NCI-H1417 treated with DMSO at 0.1 percent for 48 hours (cell line): ENCODE results near the gene TEX11.
"Not testable (repeated sequence)": the region's sequence is repeated elsewhere in the genome, so short reads cannot be mapped to it uniquely, and the experiment has no call there.

Source experiments
- DNase-seq: peaks from one replicate; lab custom pipeline; 2025; lab: John Stamatoyannopoulos, UW

The TEX11 gene

DNA sequence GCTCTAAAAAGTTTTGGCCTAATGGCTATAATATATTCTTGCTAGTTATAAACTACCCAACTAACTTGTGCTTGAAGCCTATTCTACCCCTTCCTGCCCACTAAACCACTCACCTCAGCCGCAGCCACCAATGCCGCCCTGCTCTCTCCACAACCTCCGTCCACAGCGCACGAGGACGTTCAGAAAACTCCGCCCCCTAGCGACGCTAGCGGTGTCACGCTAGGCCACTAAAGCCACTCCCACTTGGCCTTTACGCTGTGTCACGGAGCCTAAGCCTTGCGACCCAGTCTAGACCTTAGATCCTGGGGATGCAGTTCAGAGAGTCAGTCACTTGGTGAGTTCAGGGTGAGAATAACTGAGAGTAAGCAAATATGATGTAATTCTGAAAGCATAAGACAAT is at the start of gene TEX11:
TEX11 (minus strand) TSS at position 171 of the 400 bp plus-strand sequence. CDS start 922 bp downstream, outside the sequence.
- DNase-seq, result no peak

DNA sequence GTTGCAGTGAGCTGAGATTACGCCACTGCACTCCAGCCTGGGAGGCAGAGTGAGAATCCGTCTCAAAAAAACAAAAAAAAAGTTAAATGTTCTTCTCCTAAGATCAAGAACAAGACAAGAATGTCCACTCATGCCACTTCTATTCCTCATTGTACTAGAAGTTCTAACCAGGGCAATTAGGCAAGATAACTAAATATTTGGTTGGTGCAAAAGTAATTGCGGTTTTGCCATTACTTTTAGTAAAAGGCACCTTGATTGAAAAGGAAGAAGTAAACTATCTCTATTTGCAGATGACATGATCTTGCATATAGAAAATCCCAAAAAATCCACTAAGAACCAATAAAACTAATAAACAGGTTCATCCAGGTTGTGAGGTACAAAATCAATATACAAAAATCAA is 46.4 kb upstream of the TEX11 start:
- no peak for DNase-seq

DNA sequence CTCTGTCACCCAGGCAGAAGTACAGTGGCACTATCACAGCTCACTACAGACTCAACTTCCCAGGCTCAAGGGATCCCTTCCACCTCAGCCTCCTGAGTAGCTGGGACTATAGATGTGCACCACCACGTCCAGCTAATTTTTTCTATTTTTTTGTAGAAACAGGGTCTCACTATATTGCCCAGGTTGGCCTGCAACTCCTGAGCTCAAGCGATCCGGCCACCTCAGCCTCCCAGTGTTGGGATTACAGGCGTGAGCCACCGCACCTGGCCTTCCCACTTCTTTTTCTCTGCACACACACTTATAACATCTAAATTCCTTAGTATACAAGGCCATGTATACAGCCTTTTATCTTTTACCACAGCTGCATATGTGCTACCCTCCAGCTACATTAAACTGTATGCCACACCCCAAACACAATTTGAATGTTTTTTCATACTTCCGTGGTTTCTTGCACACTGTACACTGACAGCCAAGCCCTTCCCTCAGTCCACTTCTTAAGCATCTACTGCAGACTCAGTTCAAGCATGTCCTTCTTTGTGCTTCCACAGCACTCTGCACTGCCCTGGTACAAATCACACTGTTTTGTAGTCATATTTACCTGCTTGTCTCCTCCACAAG is 15.9 kb upstream of the TEX11 start:
- no peak for DNase-seq

DNA sequence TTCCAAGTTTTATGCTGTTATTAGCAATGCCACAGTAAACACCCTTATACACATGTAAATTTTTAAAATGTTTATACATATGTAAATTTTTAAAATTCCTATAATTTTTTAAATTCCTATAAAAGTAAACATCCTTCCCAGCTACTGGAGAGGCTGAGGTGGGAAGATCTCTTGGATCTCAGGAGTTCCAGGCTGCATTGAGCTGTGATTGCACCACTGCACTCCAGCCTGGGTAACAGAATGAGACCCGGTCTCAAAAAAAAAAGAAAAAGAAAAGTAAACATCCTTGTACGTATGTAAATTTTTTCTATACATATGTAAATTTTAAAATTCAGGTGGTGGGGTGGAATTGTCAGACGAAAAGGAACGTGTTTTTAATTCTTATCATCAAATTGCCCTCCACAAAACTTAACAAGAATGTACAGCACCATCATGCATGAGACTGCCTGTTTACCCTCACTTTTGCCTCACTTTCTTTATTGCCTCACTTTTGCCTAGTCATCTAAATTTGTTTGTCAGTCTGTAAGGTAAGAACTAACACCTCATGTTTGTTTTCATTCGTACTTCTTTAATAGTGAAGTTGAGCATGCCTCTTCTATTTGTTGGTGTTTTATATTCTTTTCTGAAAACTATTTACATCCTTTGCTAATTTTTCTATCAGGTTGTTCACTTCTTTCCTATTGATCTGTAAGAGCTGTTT is 14.4 kb upstream of the TEX11 start:
- no peak for DNase-seq

DNA sequence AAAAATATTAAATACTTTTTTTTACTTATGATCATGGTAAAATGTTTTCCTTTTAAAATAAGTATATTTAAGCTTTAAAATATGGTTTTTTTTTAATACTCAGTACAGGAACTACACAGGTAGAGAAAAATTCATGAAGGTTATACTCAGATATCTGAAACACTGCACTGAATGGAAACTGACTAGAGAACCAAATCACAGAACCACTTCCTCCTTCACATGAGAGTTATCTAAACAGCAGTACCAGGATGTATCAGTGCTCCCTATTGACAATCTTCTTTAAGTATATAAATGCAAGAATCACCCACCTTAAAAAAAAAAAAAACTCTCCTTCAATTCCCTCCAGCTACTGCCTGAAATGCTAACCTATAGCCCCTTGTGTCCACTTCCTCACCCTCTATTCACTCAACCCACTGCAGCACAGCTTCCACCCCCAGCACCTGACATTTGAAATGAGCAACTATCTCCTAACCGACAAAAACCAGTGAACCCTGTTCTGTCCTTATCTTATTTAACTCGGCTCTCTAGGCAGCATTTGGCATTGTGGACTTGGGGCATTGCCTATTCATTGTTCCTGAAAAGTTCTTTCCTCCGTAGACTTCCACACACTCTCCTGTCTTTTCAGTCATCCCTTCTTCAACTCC is 13.3 kb upstream of the TEX11 start:
- no peak for DNase-seq

DNA sequence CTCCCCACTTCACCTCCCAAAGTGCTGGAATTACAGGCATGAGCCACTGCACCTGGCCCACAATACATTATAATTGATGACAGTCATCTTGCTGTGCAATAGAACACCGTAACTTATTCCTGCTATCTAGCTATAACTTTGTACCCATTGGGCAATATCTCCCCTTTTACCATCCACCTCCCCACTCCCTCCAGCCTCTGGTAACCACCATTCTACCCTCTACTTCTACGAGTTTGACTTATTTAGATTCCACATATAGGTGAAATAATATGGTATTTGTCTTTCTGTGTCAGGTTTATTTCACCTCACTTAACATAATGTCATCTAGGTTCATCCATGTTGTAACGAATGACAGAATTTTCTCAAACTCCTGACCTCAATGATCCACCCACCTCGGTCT is 8.2 kb upstream of the TEX11 start:
- no peak for DNase-seq

DNA sequence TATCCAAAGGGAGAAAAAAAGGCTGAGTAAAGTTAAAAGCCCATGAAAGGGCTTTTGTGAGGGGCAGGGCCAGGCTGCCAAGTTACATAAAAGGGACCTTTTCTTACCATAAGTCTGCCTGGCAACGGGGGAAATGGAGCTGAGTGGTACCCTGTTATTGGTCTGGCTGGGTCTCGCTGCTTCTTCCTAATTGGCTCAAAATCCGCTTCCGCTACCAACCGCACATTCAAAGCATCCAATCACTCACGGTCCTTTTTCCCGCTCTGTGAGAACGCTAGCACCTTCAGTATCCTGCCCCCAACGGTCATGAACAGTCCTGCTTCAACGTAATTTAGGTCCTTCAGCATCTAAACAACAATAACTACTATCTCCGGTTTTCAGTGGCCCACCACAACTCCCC is 611 bp downstream of the TEX11 start:
- no peak for DNase-seq

DNA sequence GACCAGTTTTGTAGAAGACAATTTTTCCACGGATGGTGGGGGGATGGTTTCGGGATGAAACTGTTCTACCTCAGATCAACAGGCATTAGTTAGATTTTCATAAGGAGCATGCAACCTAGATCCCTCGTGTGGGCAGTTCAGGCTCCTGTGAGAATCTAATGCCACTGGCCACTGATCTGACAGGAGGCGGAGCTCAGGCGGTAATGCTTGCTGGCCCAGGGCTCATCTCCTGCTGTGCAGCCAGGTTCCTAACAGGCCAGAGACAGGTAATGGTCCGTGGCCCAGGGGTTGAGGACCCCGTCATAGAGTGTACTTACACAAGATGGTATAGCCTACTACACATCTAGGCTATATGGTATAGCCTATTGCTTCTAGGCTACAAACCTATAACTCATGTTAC is 7.0 kb downstream of the TEX11 start:
- no peak for DNase-seq

DNA sequence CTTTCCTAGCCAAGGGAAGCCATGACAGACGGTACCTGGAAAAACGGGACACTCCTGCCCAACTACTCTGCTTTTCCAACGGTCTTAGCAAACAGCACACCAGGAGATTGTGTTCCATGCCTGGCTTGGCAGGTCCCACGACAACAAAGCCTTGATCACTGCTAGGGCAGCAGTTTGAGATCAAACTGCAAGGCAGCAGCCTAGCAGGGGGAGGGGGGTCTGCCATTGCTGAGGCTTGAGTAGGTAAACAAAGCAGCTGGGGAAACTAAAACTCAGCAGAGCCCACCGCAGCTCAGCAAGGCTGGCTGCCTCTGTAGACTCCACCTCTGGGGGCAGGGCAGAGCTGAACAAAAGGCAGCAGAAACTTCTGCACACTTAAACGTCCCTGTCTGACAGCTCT is 18.1 kb downstream of the TEX11 start:
- DNase-seq, result not testable (repeated sequence)

DNA sequence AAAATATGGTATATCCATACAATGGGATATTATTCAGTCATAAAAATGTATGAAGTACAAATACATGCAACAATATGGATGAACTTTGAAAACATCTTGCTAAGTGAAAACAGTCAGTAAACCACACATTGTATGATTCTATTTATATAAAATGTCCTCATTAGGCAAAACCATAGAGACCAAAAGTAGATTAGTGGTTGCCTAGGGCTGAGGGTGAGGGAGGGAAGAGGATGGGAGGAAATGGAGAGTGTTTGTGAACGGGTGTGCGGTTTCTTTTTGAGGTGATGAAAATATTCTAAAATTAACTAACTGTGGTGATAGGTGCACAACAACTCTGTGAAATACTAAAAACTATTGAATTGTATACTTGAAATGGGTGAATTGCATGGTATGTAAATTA is 29.6 kb downstream of the TEX11 start:
- no peak for DNase-seq

DNA sequence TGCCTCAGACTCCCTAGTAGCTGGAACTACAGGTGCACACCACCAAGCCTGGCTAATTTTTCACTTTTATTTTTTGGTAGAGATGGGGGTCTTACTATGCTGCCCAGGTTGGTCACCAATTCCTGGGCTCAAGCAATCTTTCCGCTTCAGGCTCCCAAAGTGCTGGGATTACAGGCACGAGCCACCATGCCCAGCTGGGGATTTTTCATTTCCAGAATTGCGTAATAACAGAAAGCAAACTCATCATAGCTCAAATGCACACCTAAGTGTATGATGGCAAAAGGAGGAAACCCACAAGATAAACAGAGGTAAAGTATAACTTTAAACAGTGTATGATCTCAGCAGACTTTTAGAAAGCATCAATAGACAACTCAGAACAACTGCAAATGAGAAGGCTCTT is 56.2 kb downstream of the TEX11 start:
- DNase-seq, result no peak

DNA sequence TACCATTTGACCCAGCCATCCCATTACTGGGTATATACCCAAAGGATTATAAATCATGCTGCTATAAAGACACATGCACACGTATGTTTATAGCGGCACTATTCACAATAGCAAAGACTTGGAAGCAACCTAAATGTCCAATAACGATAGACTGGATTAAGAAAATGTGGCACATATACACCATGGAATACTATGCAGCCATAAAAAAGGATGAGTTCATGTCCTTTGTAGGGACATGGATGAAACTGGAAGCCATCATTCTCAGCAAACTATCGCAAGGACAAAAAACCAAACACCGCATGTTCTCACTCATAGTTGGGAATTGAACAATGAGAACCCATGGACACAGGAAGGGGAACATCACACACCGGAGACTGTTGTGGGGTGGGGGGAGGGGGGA is 64.4 kb downstream of the TEX11 start:
- DNase-seq, result not testable (repeated sequence)

DNA sequence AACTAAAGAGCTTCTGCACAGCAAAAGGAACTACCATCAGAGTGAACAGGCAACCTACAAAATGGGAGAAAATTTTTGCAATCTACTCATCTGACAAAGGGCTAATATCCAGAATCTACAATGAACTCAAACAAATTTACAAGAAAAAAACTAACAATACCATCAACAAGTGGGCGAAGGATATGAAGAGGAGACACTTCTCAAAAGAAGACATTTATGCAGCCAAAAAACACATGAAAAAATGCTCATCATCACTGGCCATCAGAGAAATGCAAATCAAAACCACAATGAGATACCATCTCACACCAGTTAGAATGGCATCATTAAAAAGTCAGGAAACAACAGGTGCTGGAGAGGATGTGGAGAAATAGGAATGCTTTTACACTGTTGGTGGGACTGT is 64.9 kb downstream of the TEX11 start:
- not testable (repeated sequence) for DNase-seq

DNA sequence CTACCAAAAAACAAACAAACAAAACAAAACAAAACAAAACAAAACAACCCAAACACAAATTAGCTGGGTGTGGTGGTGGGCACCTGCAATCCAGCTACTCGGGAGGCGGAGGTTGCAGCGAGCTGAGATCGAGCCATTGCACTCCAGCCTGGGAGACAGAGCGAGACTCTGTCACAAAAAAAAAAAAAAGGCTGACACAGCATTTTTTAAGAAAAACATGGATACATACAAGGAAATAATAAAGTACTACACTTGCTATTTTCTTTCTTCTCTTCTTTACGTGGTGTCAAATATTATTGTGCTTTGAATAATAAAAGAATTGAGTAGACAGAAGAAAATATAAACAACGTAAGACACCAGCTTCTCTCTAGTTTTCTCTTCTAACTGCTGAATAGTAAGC is 73.9 kb downstream of the TEX11 start:
- no peak for DNase-seq

DNA sequence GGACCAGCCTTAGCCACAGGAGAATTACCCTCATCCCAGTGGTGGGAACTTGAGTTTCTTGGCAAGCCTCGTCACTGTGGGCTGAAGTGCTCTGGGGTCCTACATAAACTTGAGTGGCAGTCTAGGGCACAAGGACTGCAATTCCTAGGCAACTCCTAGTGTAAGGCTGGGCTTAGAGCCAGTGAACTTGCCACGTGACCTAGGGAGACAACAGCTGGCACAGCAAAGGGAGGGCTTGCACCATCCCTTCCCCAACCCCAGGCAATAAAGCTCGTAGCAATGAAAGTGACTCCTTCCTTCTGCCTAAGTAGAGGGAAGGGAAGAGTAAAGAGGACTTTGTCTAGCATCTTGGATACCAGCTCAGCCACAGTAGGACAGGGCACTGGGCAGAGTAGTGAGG is 81.8 kb downstream of the TEX11 start:
- no peak for DNase-seq

DNA sequence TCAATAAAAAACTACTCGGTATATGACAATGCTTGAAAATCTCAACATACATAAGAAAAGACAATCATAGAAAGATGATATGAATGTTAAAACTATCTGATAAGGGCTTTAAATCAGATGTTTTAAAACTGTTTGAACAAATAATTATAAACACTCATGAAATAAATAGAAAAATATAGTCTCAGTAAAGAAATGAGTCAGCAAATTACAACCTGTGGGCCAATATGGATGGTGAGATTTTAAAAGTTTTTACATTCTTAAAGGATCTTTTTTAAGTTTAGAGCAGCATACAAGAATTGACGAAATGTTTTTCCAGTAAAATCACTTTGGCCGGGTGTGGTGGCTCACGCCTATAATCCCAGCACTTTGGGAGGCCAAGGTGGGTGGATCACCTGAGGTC is 83.1 kb downstream of the TEX11 start:
- no peak for DNase-seq

DNA sequence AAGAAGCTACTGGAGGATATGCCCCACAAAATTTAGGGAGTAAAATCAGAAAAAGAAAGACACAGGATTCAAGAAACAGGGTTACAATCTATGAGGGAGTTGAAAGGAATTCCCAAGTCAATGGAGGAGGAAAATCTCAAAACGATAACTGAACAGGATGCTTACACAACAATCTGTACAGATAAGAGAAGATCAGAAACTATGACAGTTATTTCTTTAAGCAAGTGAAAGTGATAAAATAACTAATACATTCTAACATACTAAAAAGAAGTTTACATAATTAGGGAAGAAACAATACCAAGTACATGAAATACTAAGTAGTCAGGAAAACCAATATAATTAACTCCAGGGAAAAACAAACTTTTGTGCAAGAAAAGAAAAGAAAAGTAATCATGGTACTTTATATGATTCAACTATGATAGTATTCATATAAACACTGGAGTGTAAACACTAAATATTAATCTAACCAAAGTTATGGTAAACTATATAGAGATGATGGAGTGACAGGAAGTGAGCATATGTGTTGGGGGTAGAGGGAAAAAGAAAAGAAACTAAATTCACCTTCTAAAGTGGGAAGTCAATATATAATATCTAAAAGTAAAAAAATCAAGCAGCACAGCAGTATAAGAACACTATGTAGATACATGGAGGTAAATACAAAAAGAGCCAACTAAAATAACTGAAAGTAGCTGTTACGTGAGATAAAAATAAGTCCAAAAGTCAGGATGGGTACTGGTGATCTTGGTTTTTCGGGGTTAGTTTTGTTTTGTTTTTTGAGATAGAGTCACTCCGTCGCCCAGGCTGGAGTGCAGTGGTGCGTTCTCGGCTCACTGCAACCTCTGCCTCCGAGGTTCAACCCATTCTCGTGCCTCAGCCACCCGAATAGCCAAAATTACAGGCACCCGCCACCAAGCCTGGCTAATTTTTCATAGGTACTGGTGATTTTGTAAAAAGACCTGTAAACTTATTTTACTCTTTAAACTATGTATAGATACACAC is 99.3 kb downstream of the TEX11 start:
- no peak for DNase-seq

DNA sequence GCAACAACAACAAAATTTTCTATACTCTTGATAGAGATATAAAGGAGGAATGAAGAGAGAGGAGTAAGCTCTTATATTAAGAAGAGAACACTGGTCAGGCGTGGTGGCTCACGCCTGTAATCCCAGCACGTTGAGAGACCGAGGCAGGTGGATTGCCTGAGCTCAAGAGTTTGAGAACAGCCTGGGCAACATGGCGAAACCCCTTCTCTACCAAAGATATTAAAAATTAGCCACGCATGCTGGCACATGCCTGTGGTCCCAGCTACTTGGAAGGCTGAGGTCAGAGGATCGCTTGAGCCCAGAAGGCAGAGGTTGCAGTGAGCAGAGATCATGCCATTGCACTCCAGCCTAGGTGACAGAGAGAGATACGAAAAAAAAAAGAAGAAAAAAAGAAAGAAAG is 102.4 kb downstream of the TEX11 start:
- DNase-seq, result no peak

DNA sequence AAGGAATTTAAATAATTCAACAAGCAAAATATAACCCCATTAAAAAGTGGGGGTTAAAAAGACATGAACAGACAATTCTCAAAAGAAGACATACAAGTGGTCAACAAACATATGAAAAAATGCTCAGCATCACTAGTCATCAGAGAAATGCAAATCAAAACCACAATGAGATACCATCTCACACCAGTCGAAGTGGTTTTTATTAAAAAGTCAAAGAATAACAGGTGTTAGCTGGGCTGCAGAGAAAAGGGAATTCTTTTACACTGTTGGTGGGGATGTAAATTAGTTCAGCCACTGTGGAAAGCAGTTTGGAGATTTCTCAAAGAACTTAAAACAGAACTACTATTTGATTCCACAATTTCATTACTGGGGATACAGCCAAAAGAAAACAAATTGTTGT is 111.8 kb downstream of the TEX11 start:
- not testable (repeated sequence) for DNase-seq

DNA sequence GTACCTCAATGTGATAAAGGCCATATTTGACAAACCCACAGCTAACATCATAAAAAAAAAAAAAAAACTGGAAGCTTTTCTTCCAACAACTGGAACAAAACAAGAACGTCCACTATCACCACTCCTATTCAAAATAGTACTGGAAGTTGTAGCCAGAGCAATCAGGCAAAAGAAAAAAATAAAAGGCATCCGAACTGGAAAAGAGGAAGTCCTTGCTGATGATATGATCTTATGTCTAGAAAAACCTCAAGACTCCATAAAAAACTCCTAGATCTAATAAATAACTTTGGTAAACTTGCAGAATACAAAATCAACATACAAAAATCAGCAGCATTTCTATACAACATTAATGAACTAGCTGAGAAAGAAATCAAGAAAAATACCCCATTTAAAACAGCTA is 134.3 kb downstream of the TEX11 start:
- no peak for DNase-seq

DNA sequence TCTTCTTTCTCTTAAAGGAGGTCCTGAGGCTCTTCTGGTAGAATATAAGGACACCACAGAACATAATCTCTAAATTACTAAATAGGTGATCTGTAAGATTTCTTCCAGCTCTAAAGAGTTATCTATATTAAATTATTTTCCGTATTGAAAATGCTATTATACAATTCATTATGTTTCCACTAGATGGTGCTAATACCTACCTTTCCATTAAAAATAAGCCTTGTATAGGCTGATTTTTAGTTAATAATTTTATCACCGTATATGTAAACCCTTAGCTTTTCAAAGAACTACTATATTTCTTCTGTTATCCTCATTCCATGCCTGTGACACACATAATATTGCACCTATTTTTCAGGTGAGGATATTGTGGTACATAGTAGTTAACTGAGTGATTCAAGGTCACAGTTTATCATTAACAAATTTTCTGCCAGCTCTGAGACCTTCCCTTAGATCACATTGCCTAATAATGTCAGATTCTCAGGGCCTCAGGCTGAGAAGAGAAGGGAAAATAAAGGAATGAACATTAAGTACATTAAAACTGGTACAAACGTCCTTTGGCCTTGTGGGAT is 138.8 kb downstream of the TEX11 start:
- no peak for DNase-seq

DNA sequence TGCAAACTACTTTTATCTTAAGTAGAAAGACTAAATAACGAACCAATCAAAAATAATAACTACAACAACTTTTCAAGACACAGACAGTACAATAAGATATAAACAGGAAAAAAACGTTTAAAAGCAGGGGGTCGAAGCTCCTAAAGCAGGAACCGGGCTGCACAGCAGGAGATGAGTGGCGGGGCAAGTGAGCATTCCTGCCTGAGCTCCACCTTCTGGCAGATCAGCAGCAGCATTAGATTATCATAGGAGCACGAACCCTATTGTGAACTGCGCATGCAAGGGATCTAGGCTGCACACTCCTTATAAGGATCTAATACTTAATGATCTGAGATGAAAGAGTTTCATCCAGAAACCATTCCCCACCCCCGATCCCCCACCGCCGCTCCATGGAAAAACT is 146.2 kb downstream of the TEX11 start:
- no peak for DNase-seq
